ENCODE measurements around the gene C22orf39.

The C22orf39 gene, protein sequence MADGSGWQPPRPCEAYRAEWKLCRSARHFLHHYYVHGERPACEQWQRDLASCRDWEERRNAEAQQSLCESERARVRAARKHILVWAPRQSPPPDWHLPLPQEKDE

DNA sequence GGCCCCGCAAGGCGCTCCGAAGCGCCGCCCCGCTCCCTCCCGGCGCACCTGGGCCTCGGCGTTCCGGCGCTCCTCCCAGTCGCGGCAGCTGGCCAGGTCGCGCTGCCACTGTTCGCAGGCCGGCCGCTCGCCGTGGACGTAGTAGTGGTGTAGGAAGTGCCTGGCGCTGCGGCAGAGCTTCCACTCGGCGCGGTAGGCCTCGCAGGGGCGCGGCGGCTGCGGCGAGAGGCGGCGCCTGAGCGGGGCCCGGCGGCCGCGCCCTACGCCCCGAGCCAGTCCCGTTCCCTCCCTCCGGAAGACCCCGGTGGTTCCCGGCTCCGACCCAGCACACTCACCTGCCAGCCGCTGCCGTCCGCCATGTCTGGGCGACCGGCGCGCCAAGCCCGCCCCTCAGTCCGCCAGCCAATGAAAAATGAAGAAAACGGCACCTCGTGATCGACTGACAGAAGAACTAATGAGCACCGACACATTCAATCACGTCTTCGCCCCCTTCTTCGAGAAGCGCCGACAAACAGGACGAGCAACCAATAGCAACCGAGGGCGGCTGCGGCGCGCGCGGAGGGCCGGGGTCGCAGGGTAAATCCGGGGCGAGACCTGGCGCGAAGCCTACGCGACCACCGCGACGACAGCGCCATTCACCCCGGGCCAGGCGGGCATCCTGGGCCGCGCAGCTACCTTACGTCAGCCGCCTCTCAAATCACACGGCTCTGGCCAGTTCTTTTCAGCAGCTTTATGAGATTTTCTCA lies at the start of gene C22orf39:
Gene C22orf39, minus strand, starts transcription at position 382 of the 746 bp plus-strand sequence. Its CDS starts 23 bp downstream, at position 359.
- DNase-seq: peak; percentile 76

DNA sequence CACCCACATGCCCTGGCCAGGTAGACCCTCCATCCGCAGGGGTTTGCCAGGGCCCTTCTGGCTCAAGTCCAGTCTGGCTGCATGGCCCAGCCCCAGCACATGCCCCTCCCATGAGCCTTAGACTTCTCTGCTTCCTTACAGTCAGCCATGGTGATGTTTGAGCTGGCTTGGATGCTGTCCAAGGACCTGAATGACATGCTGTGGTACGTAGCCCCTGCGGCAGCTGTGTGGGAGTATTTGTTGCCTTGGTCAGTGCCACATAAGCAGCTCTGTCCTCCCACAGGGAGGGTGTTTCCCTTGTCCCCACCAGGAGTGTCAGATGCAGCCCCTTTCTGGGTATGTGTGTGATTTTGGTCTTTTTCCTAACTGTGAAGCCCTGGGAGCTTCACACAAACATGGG lies 49.7 kb upstream of the C22orf39 start:
- DNase-seq: no peak

DNA sequence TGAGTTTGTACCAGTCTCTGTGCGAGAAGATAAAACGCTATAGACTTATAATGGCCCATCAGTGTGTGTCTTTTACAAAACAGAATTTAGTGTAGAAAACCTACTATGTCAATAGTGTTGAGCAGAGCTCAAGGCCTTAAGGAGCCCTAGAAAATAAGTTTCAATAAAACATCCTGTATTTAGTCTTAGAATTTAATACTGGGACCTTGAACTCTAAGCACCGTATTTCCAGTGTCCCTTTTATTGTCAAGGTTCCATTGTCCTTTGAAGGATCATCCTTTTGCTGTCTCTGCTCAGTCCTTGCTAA lies 48.8 kb upstream of the C22orf39 start:
- DNase-seq: no peak

DNA sequence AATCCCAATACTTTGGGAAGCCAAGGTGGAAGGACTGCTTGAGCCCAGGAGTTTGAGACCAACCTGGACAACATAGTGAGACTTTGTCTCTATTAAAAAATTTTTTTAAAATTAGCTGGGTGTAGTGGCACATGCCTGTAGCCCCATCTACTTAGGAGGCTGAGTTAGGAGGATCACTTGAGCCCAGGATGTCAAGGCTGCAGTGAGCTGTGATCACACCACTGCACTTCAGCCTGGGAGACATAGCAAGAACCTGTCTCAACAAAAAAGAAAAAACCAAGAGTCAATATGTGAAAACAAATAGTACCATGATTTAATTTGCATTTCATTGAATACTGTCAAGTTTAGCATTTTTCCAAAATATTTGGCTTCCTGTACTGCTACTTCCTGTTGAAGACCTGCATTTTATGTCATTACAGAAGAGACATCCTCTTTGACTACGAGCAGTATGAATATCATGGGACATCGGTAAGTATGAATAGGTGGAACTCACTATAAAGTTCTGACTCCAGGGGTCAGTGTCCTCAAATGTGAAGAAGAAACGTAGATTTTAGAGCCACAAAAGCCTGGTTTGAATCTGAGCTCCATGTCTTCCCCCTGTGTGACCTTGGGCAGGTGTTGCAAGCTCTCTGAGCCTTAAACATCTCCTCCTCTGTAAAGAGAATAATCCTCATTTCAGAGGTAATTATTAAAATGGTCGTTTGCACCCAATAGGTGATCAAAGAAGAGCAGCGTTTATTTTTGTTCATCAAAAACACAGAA lies 48.2 kb upstream of the C22orf39 start:
- no peak for DNase-seq

DNA sequence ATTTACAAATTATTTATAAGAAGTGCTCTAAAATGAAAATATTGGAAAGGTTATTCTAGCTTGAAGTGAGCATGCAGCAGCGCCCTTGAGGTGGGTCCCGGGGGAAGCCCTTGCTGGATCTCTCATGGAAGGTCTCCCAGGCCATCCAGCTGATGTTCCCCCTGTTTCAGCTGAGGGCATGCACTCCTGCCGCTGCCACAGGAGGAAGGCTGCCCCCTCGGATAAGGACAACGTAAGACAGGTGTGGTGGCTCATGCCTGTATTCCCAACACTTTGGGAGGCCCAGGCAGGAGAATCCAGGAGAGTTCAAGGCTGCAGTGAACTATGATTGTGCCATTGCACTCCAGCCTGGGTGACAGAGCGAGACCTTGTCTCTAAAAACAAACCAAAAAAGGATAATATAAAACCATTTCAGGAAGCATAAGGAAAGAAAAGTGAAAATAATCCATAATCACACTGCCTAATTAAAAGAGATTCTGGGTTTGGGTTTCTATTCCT lies 47.2 kb upstream of the C22orf39 start:
- no peak for DNase-seq

DNA sequence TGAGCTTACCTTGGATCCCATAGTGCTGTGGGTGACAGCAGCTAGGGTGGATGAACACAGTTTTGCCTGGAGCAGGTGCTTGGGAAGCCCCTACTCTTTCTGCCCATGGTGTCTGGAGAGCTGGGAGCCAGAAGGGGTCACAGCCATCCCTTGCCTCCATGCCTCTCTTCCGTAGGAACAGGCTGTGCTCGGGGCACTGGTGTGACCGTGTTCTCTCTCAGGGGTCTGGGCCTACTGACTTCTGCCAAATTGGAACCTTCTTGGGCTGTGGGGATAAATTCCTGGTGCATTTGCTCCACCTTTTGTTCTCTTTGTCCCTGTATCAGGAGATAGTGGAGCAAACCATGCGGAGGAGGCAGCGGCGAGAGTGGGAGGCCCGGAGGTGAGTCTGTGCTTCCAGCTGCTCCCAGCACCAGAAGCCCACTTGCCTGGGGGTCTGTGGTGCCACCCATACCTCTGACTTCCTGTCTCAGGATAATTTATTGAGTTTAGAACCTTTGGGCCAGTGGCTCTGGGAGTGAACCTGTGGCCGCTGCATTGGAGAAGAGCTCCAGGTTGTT lies 46.6 kb upstream of the C22orf39 start:
- no peak for DNase-seq

DNA sequence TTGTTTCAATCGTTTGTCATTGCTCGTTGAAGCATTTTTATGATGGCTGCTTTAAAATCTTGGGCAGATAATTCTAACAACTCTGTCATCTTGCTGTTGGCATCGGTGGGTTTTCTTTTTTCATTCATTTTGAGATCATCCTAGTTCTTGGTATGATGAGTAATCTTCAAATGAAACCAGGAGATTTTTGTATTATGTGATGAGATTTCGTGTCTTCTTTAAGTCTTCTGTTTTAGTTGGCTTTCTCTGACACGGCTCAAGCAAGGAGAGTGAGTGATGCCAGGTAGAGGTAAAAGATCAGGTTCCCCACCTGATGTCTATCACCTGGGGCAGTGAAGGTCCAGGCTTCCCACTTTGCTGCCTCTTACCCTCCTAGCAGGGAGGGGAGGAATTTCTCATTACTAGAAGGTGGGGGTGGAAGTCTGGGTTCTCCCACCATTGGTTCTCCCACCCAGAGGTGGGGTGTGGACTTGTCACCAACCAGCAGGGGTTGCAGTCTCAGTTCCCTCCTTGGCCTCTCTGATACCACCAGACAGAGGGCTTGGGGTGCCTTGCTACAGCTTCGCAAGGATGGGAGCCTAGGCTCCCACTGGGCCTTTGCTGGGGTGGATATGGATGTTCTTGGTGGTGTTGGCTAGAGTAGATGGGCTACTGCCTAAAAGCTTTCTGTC lies 45.1 kb upstream of the C22orf39 start:
- no peak for DNase-seq

DNA sequence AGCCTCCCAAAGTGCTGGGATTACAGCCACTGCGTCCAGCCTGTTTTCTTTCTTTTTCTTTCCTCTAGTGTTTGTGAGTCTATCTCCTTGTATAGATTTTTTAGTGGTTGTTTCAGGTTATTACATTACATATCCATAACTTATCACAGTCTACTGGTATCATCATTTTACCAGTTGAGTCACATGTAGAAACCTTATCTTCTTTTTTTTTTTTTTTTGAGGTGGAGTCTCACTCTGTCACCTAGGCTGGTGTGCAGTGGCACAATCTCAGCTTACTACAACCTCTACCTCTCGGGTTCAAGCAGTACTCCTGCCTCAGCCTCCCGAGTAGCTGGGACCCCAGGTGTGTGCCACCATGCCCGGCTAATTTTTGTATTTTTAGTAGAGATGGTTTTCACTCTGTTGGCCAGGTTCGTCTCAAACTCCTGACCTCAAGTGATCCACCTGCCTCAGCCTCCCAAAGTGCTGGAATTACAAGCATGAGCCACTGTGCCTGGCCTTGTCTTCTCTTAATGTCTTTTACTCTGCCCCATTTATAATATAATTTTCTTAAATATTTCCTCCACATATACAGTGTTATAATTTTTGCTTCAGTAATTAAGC lies 43.2 kb upstream of the C22orf39 start:
- DNase-seq: no peak

DNA sequence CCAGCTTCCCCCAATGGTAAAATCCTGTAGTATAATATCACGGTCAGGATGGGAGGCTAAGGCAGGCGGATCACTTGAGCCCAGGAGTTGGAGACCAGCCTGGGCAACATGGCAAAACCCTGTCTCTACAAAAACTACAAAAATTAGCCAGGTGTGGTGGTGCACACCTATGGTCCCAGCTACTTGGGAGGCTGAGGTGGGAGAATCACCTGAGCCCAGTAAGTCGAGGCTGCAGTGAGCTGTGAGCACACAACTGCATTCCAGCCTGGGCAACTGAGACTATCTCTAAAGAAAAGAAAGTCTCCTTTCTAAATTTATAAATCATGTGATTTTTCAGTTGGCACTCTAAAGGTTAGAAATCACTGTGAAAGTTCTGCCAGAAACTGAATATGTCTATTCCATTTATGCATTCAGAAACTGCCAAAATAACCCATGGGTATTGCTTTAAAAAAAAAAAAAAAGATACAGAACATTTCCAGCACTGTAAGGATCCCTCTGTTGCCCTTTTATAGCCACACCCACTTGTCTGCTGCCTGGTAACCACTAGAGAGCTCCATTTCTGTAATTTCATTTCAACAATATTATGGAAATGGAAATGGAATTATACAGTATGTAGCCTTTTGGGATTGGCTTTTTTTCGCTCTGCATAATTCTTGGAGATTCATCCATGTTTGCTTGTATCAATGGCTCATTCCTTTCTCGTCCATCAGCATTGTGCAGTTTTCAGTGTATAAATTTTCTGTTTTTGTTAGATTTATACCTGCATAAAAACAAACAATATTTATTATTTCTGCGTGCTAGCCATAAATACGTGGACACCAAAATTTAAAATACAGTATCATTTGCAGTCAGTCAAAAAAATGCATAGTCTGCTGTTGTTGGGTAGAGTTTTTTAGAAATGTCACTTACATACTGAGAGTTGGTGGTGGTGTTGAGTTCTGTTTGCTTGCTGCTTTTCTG lies 41.7 kb upstream of the C22orf39 start:
- DNase-seq: no peak

DNA sequence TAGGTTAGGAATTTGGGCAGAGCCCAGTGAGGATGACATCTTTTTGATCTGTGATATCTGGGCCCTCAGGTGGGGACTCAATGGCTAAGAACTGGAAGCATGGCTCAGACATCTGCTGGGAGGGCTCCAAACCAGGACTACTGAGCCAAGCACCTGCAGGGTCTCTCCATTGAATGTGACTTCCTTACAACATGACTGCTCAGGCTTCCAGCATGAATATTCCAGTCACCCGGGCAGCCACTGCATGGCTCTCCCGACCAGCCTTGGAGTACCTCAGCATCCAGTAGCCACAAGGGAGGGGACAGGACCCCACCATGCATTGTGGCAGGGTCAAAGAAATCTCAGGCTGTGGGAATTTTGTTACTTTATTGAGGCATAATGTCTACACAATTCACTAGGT lies 40.8 kb upstream of the C22orf39 start:
- no peak for DNase-seq

DNA sequence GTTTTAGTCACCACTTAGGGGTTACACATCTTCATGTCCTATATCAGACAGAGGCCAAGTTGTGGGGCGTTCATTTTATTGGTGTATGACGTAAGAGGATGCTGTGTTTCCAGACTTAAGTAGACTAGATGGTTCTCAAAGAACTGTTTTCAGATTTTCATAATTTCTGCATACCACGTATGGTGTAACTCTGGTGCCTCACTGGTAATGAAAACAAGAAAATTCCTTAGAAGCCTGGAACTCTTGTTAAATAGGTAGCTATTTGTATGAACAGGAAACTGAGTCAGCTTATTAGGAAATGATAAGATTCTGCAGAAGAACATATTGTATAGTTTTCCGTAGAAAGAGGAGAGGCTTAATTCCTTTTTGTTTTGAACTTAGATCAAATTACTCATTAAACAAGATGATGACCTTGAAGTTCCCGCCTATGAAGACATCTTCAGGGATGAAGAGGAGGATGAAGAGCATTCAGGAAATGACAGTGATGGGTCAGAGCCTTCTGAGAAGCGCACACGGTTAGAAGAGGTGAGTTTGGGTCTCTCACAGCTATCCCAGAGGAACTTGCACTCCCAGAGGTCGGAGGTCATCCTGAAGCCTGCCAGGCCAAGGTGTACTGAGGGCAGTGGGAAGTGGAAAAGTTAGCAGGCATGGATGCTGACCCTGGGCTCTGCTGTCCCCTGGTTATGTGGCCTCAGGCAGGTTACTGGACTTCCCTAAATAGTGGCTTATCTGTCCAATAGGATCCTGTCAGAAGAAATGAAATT lies 36.2 kb upstream of the C22orf39 start:
- DNase-seq: no peak

DNA sequence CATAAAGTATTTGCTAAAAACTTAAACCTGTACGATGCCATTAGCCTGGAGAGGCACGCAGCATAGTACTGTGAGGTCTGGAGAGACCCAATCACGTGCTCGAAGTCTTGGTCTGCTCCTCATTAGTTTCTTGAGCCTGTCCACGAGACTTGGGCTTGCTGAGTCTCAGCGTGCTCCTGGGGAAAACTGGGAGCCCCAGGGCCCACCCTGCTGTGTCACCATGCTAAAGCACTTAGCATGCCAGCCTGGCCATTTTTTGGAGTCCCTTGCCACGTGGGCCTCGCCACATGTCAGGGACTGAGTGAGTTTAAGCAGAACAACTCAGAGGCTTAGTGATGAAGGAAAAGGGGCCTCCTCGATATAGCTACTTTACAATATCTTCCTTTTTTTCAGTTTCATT lies 34.8 kb upstream of the C22orf39 start:
- no peak for DNase-seq

DNA sequence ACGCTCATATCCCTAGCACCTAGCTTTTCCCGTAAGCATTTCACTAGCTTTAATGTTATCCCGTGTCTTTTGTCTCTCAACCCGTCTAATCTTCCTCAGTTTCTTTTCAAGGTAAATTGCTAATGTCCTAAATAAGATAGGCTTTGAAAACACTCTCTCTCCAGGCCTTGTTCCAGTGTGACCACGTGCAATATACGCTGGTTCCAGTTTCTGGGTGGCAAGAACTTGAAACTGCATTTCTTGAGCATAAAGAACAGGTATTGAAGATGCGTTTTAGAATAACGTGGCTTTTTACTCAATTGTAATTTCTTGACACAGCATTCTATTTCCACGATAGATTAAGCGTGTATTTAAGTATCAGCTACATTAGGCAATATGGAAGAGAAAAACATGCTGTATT lies 33.3 kb upstream of the C22orf39 start:
- no peak for DNase-seq

DNA sequence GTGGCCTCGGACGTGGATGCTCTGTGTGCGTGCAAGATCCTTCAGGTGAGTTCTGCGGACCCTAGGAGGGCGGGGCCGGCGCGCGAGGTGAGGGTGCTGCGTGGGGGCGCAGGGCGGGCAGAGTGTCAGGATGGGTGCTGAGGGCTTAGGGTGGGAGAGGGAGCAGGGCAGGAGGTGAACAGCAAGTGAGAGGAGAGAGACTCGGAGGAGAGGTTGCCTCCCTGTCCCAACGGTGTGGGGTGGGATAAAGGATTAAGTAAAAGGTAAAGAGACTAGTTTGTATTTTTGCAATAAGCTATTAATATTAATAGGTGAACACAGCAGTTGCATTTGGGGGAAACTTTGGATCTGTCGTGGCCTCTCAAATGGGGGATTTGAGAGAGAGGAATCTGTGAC lies 32.7 kb upstream of the C22orf39 start:
- no peak for DNase-seq

DNA sequence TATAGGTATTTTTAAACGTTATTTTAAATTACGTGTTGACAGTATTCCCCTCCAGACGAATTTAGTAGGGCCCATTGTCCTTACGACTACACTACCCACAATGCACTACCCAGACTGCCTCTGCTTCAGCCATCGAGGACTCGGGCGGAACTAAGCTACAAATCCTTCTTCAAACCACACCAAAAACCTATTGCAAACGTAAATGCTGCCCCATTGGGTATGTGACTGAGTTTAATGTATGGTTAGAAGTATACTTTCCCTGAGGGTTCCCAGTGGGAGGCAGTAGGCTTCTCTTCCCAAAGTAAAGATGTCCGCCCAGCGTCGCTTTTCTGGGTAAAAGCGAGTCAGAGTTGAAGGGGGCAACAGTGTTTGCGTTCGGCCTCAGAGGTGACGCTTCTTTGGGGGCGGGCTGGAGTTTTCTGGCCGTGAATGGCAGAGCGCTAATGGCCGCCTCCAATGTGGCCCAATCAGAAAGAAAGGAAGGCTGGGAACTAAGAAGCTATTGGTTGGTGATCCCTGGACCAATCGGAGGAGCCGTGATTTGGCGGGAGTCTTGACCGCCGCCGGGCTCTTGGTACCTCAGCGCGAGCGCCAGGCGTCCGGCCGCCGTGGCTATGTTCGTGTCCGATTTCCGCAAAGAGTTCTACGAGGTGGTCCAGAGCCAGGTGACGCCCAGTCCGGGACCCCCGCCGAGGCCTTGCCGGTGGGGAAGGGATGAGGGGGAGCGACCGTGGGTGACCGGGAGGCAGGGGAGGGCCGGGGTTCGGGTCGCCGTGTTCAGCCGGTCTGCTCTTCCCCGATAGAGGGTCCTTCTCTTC lies 32.1 kb upstream of the C22orf39 start, which contains the start of gene CDC45:
Gene CDC45, plus strand, starts transcription at position 566 of the 818 bp plus-strand sequence. Its CDS starts 49 bp downstream, at position 615.
- peak; percentile 95 for DNase-seq

DNA sequence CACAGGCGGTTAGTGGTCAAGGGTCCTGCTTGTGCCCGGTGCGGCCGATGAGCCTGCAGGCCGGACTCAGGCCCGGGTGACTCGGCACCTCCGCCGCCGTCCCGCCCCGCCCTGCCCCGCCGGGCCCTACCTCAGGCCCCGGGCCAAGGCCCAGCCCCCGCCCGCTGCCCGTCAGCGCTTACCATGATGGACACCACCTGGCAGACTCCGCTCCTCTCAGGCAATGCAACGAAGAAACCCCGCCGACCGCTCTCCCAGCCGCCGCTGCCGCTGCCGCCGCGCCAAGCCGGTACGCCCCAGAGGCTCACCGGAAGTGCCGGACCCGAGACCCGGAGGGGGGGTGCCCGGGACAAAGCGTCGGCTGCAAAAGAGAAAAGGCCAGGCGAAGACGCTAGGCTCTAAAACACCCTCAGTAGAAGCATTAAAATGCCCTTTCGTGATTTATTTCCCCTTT lies 31.4 kb upstream of the C22orf39 start, which contains the start of gene UFD1:
Gene UFD1, minus strand, starts transcription at position 293 of the 454 bp plus-strand sequence. Its CDS starts 108 bp downstream, at position 185.
- DNase-seq: peak; percentile 70

DNA sequence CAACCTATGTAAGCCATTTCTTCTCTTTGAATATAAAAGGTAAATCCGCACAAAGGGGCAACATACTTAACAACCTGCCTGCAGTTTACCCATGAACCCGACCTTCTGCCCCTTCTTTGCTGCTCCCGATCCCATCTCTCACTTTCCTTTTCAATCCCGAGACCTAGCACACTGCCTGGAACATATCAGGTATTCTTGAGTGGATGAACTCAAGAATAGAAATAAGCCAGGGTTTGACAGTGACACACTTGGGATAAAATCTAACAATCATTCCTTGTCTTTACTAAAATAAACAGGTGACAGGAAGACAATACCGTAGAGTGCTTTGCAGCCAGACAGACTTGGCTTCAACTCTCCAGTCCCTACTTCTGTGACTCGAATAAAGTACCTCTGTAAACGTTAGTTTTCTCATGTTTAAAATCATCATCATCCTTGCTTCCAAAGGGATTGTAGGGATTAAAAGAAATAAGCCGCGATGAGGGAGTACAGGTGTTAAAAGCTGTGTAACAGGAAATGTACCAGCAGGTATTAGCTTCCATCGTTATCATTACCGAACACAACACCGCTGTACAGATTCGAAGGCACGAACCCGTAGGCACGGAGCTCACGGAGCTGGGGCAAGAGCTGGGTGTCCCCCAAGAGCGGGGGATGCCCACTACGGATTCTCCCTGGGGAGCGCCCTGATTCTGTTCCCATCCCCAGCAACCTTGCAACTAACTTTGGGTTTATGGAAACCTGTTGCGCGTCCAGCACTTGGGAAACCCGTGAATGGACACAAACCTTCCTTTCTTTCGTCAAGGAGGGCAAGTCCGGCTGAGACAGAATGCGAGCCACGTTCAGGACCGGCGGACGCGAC lies 30.8 kb upstream of the C22orf39 start:
- no peak for DNase-seq

DNA sequence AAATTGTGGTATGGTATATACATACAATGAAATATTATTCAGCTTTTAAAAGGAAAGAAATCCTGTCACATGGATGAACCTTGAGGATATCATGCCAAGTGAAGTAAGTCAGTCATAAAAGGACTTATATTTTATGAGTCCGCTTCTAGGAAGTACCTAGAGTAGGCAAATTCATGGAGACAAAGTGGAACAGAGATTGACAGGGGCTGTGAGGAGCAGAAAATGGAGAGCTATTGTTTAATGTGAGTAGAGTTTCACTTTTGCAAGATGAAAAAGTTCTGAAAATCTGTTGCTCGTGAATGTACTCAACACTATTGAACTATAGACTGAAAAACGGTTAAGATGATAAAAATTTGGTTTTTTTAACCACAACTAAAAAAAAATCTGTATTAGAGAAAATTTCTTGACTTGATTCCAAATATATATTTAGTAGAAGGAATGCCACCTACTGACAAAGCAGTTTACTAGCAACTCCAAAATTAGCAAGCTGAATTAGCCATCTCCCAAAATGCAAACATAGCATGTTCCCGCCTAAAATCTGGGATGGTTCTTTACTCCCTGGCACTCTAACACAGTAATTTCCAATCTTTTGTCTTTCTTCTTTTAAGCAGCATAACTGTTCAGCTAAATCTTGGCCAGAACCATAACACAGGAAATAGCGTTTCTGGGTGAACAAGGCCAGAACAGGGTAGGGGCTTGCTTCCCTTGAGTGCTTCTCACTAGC lies 30.0 kb upstream of the C22orf39 start:
- no peak for DNase-seq

All from DMS 273 treated with DMSO at 0.1 percent for 48 hours (cell line).